Measurements from ENCODE around the gene ATP1A1.

Gene ATP1A1

GRCh38 chr1:116434849-116435248 lies 61.8 kb downstream of the ATP1A1 start:
- no peak for DNase-seq (ENCODE audit: low read depth in 3 of 3, low spot score in 1 of 3)

DNA sequence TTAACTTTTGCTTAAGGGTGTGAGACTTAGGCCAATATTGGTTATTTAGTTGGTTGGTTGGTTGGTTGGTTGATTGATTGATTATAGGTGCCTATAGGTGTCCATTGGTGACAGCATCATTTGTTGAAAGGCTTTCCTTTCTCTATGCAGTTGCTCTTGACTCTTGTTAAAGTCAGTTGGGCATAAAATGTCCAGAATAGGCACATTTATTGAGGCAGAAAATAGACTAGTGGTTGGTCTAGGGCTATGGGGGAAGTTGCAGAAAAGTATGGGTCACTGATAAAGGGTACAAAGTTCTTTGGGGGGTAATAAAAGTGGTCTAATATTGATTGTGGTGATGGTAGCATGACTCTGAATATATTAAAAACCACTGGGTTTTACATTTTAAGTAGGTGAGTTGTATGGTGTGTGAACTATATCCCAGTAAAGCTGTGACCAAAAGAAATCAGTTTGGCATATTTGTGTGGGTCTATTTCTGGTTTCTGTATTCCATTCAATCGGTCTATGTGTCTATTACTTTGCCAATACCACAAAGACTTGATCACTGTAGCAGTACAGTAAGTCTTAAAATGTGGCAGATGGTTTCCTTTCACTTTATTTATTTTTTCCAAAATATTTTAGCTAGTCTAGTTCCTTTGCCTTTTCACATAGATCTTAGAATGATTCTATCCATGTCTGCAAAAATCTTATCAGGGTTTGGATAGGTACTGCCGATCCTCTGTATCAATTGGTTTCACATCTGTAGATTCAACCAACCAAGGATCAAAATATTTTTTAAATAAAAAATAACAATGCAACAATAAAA lies 63.0 kb downstream of the ATP1A1 start:
- no peak for DNase-seq (ENCODE audit: low read depth in 3 of 3, low spot score in 1 of 3)

GRCh38 chr1:116436611-116436970 lies 63.5 kb downstream of the ATP1A1 start:
- no peak for DNase-seq (ENCODE audit: low read depth in 3 of 3, low spot score in 1 of 3)

DNA sequence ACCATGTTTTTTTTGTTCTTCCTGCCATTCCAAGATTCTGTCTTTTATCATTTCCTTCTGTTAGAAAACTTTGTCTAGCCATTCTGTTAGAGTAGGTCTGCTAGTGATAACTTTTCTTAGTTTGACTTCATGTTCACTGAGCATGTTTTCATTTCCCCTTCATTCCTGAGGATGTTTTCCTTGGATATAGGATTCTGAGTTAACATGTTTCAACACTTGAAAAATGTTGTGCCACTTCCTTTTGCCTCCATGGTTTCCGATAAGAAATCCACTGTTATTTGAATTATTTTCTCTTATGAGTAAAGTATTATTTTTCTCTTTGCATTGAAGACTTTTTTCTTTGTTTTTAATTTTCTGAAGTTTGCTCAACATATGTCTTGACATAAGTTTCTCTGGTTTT lies 66.7 kb downstream of the ATP1A1 start:
- DNase-seq (ENCODE audit: low read depth in 3 of 3, low spot score in 1 of 3), result no peak

GRCh38 chr1:116440731-116441130 lies 67.7 kb downstream of the ATP1A1 start:
- no peak for DNase-seq (ENCODE audit: low read depth in 3 of 3, low spot score in 1 of 3)

GRCh38 chr1:116445534-116445933 lies 72.5 kb downstream of the ATP1A1 start:
- DNase-seq (ENCODE audit: low read depth in 3 of 3, low spot score in 1 of 3), result no peak

DNA sequence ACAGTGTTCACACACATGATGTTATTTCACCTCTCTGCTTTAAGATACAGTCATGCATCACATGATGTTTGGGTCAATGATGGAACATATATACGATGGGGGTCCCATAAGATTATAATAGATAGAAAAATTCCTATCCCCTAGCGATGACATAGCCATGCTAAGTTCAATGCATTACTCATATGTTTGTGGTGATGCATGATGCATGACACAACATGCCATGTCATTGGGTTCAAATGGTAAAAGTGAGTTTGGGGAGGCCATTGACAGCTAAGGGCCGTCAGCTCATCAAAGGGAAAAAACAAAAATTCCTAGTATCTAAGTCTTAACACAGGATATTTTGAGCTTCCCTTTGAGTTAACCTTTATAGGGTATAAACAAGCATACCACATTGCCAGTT lies 73.6 kb downstream of the ATP1A1 start:
- no peak for DNase-seq (ENCODE audit: low read depth in 3 of 3, low spot score in 1 of 3)

- no peak for DNase-seq (ENCODE audit: low read depth in 3 of 3, low spot score in 1 of 3)
These were observed 75.8 kb downstream of the ATP1A1 start for GRCh38 chr1:116448785-116449385.

DNA sequence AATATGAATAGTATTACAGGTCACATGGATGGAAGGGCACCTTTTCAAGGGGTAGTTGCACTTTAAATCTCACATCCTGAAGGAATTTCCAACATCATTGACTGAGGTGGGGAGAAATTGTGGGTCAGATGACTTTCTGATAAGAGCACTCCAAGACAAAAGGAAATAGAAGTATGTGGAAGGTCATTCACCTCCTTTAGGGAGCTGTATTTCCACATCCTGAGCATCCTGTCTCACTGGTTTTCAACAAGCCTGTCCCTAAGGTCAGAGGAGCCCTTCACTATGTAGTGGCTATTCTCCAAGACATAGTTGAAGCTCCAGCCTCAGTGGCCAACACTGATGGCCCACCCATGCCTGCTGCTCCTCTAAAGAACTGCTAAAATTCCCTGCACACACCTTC lies 76.5 kb downstream of the ATP1A1 start:
- DNase-seq (ENCODE audit: low read depth in 3 of 3, low spot score in 1 of 3), result no peak

GRCh38 chr1:116451702-116452101 lies 78.7 kb downstream of the ATP1A1 start:
- no peak for DNase-seq (ENCODE audit: low read depth in 3 of 3, low spot score in 1 of 3)

GRCh38 chr1:116453481-116453880 lies 80.4 kb downstream of the ATP1A1 start:
- no peak for DNase-seq (ENCODE audit: low read depth in 3 of 3, low spot score in 1 of 3)

- DNase-seq (ENCODE audit: low read depth in 3 of 3, low spot score in 1 of 3), result no peak
These were observed 80.9 kb downstream of the ATP1A1 start for GRCh38 chr1:116453906-116454305.
